Stimulated activated CD8-positive, alpha-beta memory T cell treated with anti-CD3 and anti-CD28 coated beads, Interleukin-15, amount 100 ng/mL, for 4 hours (primary cell): ENCODE data around the gene SELENOK.

ENCODE experiments used
- DNase-seq, 2 donors: peaks; one replicate each; pipeline ENCODE4 v3.0.0-alpha.2; 2020; ENCODE audit warnings: low read depth in 2 of 2

Gene SELENOK

GRCh38 chr3:53884623-53885022 lies 7.0 kb downstream of the SELENOK start:
- no peak for DNase-seq

- no peak for DNase-seq
These were observed 8.7 kb downstream of the SELENOK start for GRCh38 chr3:53883008-53883407.

- peak; percentile 74 to 78 for DNase-seq
These were observed 9.7 kb downstream of the SELENOK start, which contains the start of gene ACTR8 for GRCh38 chr3:53881691-53882593. Gene ACTR8 (minus strand): TSS chr3:53882152. CDS start chr3:53882101, 51 bp downstream.

GRCh38 chr3:53880396-53881345 lies 11.0 kb downstream of the SELENOK start:
- no peak for DNase-seq

GRCh38 chr3:53865732-53866499 lies 25.7 kb downstream of the SELENOK start:
- DNase-seq = no peak

GRCh38 chr3:53863145-53863544 lies 28.5 kb downstream of the SELENOK start:
- no peak for DNase-seq

- no peak for DNase-seq
These were observed 29.4 kb downstream of the SELENOK start for GRCh38 chr3:53862241-53862640.

GRCh38 chr3:53860196-53860595 lies 31.5 kb downstream of the SELENOK start:
- DNase-seq = no peak

- no peak for DNase-seq
These were observed 32.5 kb downstream of the SELENOK start for GRCh38 chr3:53859178-53859577.

- DNase-seq = no peak
These were observed 33.4 kb downstream of the SELENOK start for GRCh38 chr3:53858096-53858741.

GRCh38 chr3:53856964-53857363 lies 34.7 kb downstream of the SELENOK start:
- DNase-seq = no peak

GRCh38 chr3:53850895-53851294 lies 40.8 kb downstream of the SELENOK start:
- DNase-seq = no peak

- no peak for DNase-seq
These were observed 41.7 kb downstream of the SELENOK start for GRCh38 chr3:53849916-53850315.

GRCh38 chr3:53846851-53847155 lies 44.9 kb downstream of the SELENOK start:
- no peak for DNase-seq

GRCh38 chr3:53846134-53846850 lies 45.4 kb downstream of the SELENOK start, which contains the start of the genes CHDH and IL17RB:
Gene CHDH (minus strand): TSS chr3:53846419. CDS start chr3:53824008, 22,411 bp downstream.
Gene IL17RB (plus strand): TSS chr3:53846568. CDS start chr3:53846589, 21 bp downstream.
- no peak for DNase-seq

GRCh38 chr3:53845881-53846133 lies 45.9 kb downstream of the SELENOK start:
- no peak for DNase-seq

GRCh38 chr3:53845103-53845880 lies 46.4 kb downstream of the SELENOK start:
- no peak for DNase-seq

- DNase-seq = no peak
These were observed 47.2 kb downstream of the SELENOK start for GRCh38 chr3:53844262-53845102.
